ENCODE data around the gene DOCK7. TPM values are rescaled to one million over a fixed set of nuclear protein-coding genes. Genes with fewer than 3 reads are reported as not detected.
"Not testable (repeated sequence)": the region's sequence is repeated elsewhere in the genome, so short reads cannot be mapped to it uniquely, and the experiment has no call there.

The DOCK7 gene
- total RNA-seq, 1 donor from 2014 or later, result 63.7 TPM

- Mint-ChIP-seq H3K36me3 (peaks cover 21% of the 10 kb centered on the region), H3K4me3 (no peak overlapping the region), H3K9me3 (no peaks in the 10 kb centered on the region), H3K4me1 (peaks cover 7% of the 10 kb centered on the region), H3K27ac (no peak overlapping the region), H3K27me3 (ENCODE audit: low read depth) (no peaks in the 10 kb centered on the region)
- DNase-seq (ENCODE audit: low spot score in 2 of 2, unreplicated experiment in 2 of 2), result no peak
- TF ChIP-seq CTCF (IDR thresholded peaks at IDR 0.05; ENCODE audit: unreplicated experiment), result no peak
These were observed 74.9 kb downstream of the DOCK7 start for GRCh38 chr1:62613325-62613727.

- Mint-ChIP-seq H3K27ac (no peak overlapping the region), H3K4me3 (no peak overlapping the region), H3K9me3 (no peaks in the 10 kb centered on the region), H3K27me3 (ENCODE audit: low read depth) (no peaks in the 10 kb centered on the region), H3K36me3 (peaks cover 17% of the 10 kb centered on the region), H3K4me1 (peaks cover 7% of the 10 kb centered on the region)
- DNase-seq (ENCODE audit: low spot score in 2 of 2, unreplicated experiment in 2 of 2), result no peak
- TF ChIP-seq CTCF (IDR thresholded peaks at IDR 0.05; ENCODE audit: unreplicated experiment), result no peak
These were observed 75.4 kb downstream of the DOCK7 start for GRCh38 chr1:62612770-62613169.

- H3K4me3 Mint-ChIP-seq; DNase-seq (ENCODE audit: low spot score in 2 of 2, unreplicated experiment in 2 of 2); H3K27ac Mint-ChIP-seq; H3K4me1 Mint-ChIP-seq; H3K9me3 Mint-ChIP-seq; H3K27me3 Mint-ChIP-seq (ENCODE audit: low read depth): not testable (repeated sequence)
- peaks cover 16% of the 10 kb centered on the region for H3K36me3 Mint-ChIP-seq
These were observed 77.6 kb downstream of the DOCK7 start for GRCh38 chr1:62610588-62610987.

- Mint-ChIP-seq H3K27ac (no peak overlapping the region), H3K36me3 (peaks cover 20% of the 10 kb centered on the region), H3K4me1 (peaks cover 4% of the 10 kb centered on the region), H3K4me3 (no peak overlapping the region), H3K9me3 (no peaks in the 10 kb centered on the region), H3K27me3 (ENCODE audit: low read depth) (no peaks in the 10 kb centered on the region)
- no peak for TF ChIP-seq CTCF (IDR thresholded peaks at IDR 0.05; ENCODE audit: unreplicated experiment)
- DNase-seq (ENCODE audit: low spot score in 2 of 2, unreplicated experiment in 2 of 2), result no peak
These were observed 79.3 kb downstream of the DOCK7 start for GRCh38 chr1:62608905-62609304.

- no peak for TF ChIP-seq CTCF (IDR thresholded peaks at IDR 0.05; ENCODE audit: unreplicated experiment)
- H3K4me1 Mint-ChIP-seq, result no peaks in the 10 kb centered on the region
- H3K36me3 Mint-ChIP-seq, result peaks cover 13% of the 10 kb centered on the region
- no peak overlapping the region for H3K4me3 Mint-ChIP-seq
- H3K27me3 Mint-ChIP-seq (ENCODE audit: low read depth), result no peaks in the 10 kb centered on the region
- H3K9me3 Mint-ChIP-seq, result no peaks in the 10 kb centered on the region
- DNase-seq (ENCODE audit: low spot score in 2 of 2, unreplicated experiment in 2 of 2), result no peak
- H3K27ac Mint-ChIP-seq, result no peak overlapping the region
These were observed 86.7 kb downstream of the DOCK7 start for GRCh38 chr1:62601457-62601856.

- no peak for TF ChIP-seq CTCF (IDR thresholded peaks at IDR 0.05; ENCODE audit: unreplicated experiment)
- H3K27me3 Mint-ChIP-seq (ENCODE audit: low read depth), result no peaks in the 10 kb centered on the region
- DNase-seq (ENCODE audit: low spot score in 2 of 2, unreplicated experiment in 2 of 2), result no peak
- peaks cover 2% of the 10 kb centered on the region for H3K4me1 Mint-ChIP-seq
- no peaks in the 10 kb centered on the region for H3K9me3 Mint-ChIP-seq
- no peak overlapping the region for H3K4me3 Mint-ChIP-seq
- peaks cover 8% of the 10 kb centered on the region for H3K36me3 Mint-ChIP-seq
- H3K27ac Mint-ChIP-seq, result no peak overlapping the region
These were observed 89.1 kb downstream of the DOCK7 start for GRCh38 chr1:62599044-62599443.
